GM12878 (cell line): Measurements from ENCODE around the gene CABLES1. TPM values are rescaled to one million over a fixed set of nuclear protein-coding genes. Genes with fewer than 3 reads are reported as not detected.

Experiments used
- ATAC-seq: fragments of 200-7000 bp; cut with Tn5 transposase; 3 replicates; pipeline ENCODE4 v1.9.1; 2020; ENCODE audit warnings: mild to moderate bottlenecking, moderate library complexity
- BruUV-seq: library from RNA; stranded (reverse); fragments of 400-500 nt; replicated peaks from 2 replicates; lab custom pipeline; 2021; lab: Mats Ljungman, UMichigan
- CTCF ChIA-PET: fragments of 300-600 bp; sonication (Branson Sonifier 250); formaldehyde crosslinking; extraction: SDS; loops from one replicate; lab custom pipeline; 2021; ENCODE audit warnings: inconsistent platforms; lab: Yijun Ruan, JAX
- POLR2A ChIA-PET: fragments of 350-600 bp; formaldehyde crosslinking; extraction: SDS; loops from one replicate; lab custom pipeline; 2021; ENCODE audit warnings: inconsistent platforms; lab: Charles Lee
- RAD21 ChIA-PET: fragments of 300-600 bp; sonication (Branson Sonifier 250); formaldehyde crosslinking; loops from one replicate; lab custom pipeline; 2023; ENCODE audit warnings: antibody characterized with exemption; ENCODE audit not compliant: unreplicated experiment; lab: Charles Lee
- SMC1A ChIA-PET: fragments of 300-600 bp; sonication (Branson Sonifier 250); formaldehyde crosslinking; loops from one replicate; lab custom pipeline; 2023; ENCODE audit not compliant: unreplicated experiment, uncharacterized antibody; lab: Charles Lee
- DNase-seq: peaks from one replicate; pipeline ENCODE4 v3.0.0-alpha.2; 2011; ENCODE audit warnings: low read depth, low spot score
- FAIRE-seq: peaks from 3 replicates; lab custom pipeline; 2011; peaks lifted over from hg19 to GRCh38; lab: Jason Lieb, UNC
- H2AFZ ChIP-seq: 2 replicates; pipeline ENCODE4 v1.6.0; 2011; ENCODE audit warnings: low read depth, low read length, control low read depth; ENCODE audit not compliant: control insufficient read depth
- H3K27ac ChIP-seq: 2 replicates; pipeline ENCODE4 v1.5.1; 2011; ENCODE audit warnings: control low read depth; ENCODE audit not compliant: control insufficient read depth, insufficient read depth
- H3K27me3 ChIP-seq, 2 experiments: replicated peaks in 1 of 2; 2 replicates each; pipeline versions ENCODE4 v1.6.0 to v1.6.1; 2011; ENCODE audit warnings: low read length in 1 of 2; ENCODE audit not compliant: control insufficient read depth in 2 of 2, insufficient read depth in 2 of 2
- H3K36me3 ChIP-seq, 2 experiments: 2 replicates each; pipeline ENCODE4 v1.5.1; 2011; ENCODE audit warnings: low read length in 1 of 2; ENCODE audit not compliant: control insufficient read depth in 2 of 2, insufficient read depth in 2 of 2
- H3K4me1 ChIP-seq: 2 replicates; pipeline ENCODE4 v1.6.1; 2011; ENCODE audit warnings: mild to moderate bottlenecking, low read length, moderate library complexity, mixed read lengths; ENCODE audit not compliant: control insufficient read depth, insufficient read depth
- H3K4me2 ChIP-seq: 2 replicates; pipeline ENCODE4 v1.6.0; 2011; ENCODE audit warnings: control low read depth; ENCODE audit not compliant: control insufficient read depth, insufficient read depth
- H3K4me3 ChIP-seq: fragments of 200-600 bp; sonication (generic); 2 replicates; pipeline ENCODE4 v1.5.1; 2016
- H3K79me2 ChIP-seq: 2 replicates; pipeline ENCODE4 v1.6.0; 2011; ENCODE audit warnings: low read length; ENCODE audit not compliant: control insufficient read depth, insufficient read depth
- H3K9ac ChIP-seq: 2 replicates; pipeline ENCODE4 v1.8.0; 2011; ENCODE audit warnings: low read length, control low read depth, mixed read lengths; ENCODE audit not compliant: control insufficient read depth, insufficient read depth
- H3K9me3 ChIP-seq: replicated peaks from 3 replicates; pipeline ENCODE4 v1.5.1; 2011; ENCODE audit warnings: mild to moderate bottlenecking, low read length; ENCODE audit not compliant: control insufficient read depth, insufficient read depth
- H4K20me1 ChIP-seq: 2 replicates; pipeline ENCODE4 v1.6.0; 2011; ENCODE audit not compliant: control insufficient read depth, insufficient read depth
- BRCA1 ChIP-seq: IDR thresholded peaks from 2 replicates; pipeline ENCODE4 v1.6.1; 2011; ENCODE audit warnings: low read depth, low read length, improper control_type of control experiment
- EED ChIP-seq: sonication (generic); IDR thresholded peaks from 2 replicates; pipeline ENCODE4 v1.6.1; 2016; ENCODE audit warnings: antibody characterized with exemption, low read depth
- HDAC6 ChIP-seq: fragments of 200-600 bp; sonication (generic); IDR thresholded peaks from one replicate; pipeline ENCODE4 v1.8.0; 2017; ENCODE audit warnings: antibody characterized with exemption; ENCODE audit not compliant: unreplicated experiment
- JUNB ChIP-seq: IDR thresholded peaks from 2 replicates; pipeline ENCODE4 v1.6.1; 2016; ENCODE audit warnings: antibody characterized with exemption, mild to moderate bottlenecking
- NFXL1 ChIP-seq: fragments of 450-650 bp; IDR thresholded peaks from 2 replicates; pipeline ENCODE4 v1.6.1; 2017; ENCODE audit warnings: antibody characterized with exemption, mild to moderate bottlenecking, borderline replicate concordance
- SIX5 ChIP-seq: IDR thresholded peaks from 2 replicates; pipeline ENCODE4 v1.6.1; 2011; ENCODE audit warnings: mild to moderate bottlenecking, low read depth, low read length, moderate library complexity; ENCODE audit not compliant: severe bottlenecking
- SMAD5 ChIP-seq: IDR thresholded peaks from 2 replicates; pipeline ENCODE4 v1.6.1; 2016; ENCODE audit warnings: antibody characterized with exemption, low read depth
- ZNF24 ChIP-seq: fragments of 450-650 bp; IDR thresholded peaks from 2 replicates; pipeline ENCODE4 v1.6.1; 2017; ENCODE audit warnings: antibody characterized with exemption, mild to moderate bottlenecking
- WGBS: methylation state at CpG from one replicate; pipeline ENCODE4 v1.1.6; 2016; ENCODE audit warnings: low lambda C conversion rate; ENCODE audit not compliant: insufficient replicate concordance, insufficient coverage; ENCODE audit errors: missing lambda C conversion rate; 5-methylcytosine and 5-hydroxymethylcytosine counted together
- in situ Hi-C: fragments of 300-500 bp; cut with MboI; formaldehyde crosslinking; loops from 9 replicates; pipeline ENCODE4 v1.14.3; 2018; ENCODE audit warnings: mixed read lengths
- intact Hi-C: fragments of 100-400 bp; cut with micrococcal nuclease; formaldehyde crosslinking; loops from one replicate; pipeline ENCODE4 v1.14.2; 2022; ENCODE audit not compliant: unreplicated experiment
- polyA plus RNA-seq, 11 experiments: library from polyadenylated mRNA; depleted of rRNA in 4 of 11; unstranded in 6 of 11; stranded (reverse) in 5 of 11; fragments of >200 nt; fragmentation: Nextera tagmentation in 4 of 11; fragmentation: Illumina TruSeq in 1 of 11; extraction: Ambion mirVana in 4 of 11; extraction: Trizol in 1 of 11; gene quantifications; 1 replicate in 1 of 11; 2 replicates in 10 of 11; pipeline versions ENCODE4 v1.2.1 to v1.2.3, GENCODE V29; 2011 to 2016; ENCODE audit warnings: inconsistent platforms in 2 of 11, missing spikeins in 2 of 11, low read depth in 1 of 11
- total RNA-seq, 4 experiments: library from RNA; depleted of rRNA in 3 of 4; stranded (reverse); fragments of >200 nt in 3 of 4; fragmentation: Illumina TruSeq in 1 of 4; extraction: Trizol in 1 of 4; gene quantifications; 2 replicates each; pipeline versions ENCODE4 v1.2.1 to v1.2.3, GENCODE V29; 2013 to 2021

Gene CABLES1
- total and polyA plus RNA-seq, 10 of the 15 experiments (the other 5 are each of a cell fraction or from before 2014, with no cell fraction given), result 2.9 to 27.2 (median 8.2) TPM

- FAIRE-seq (no peak), ATAC-seq (no peak), DNase-seq (no peak)
- Histone ChIP-seq H3K4me1 (peaks cover 56% of the 10 kb centered on the region), H3K36me3 (peaks cover 4 to 6% of the 10 kb centered on the region in 2 experiments; a peak in 2 of 4 replicates), H3K9me3 (no peaks in the 10 kb centered on the region; the same call in 2 of the 3 replicates), H3K4me2 (no peak overlapping the region), H3K27me3 (no peaks in the 10 kb centered on the region), H4K20me1 (no peaks in the 10 kb centered on the region), H3K79me2 (no peaks in the 10 kb centered on the region; the same call in 1 of the 2 replicates), H2AFZ (no peak overlapping the region), H3K9ac (no peak overlapping the region), H3K27ac (peak overlapping the region; percentile 76), H3K4me3 (no peak overlapping the region)
- CTCF ChIA-PET, result interaction anchor here (0.6 to 6.9 kb wide), 11 partner anchors 9 to 175 kb away, joined by 3 to 51 read pairs (median 4); no protein-coding TSS in a partner anchor
- 85% methylated on average over 13 of the region's 13 CpGs for WGBS
- in situ Hi-C loops (loop anchor here (5.0 kb wide), 1 partner anchor 120 kb away; no protein-coding TSS in a partner anchor), intact Hi-C loops (loop anchor here (2.0 to 10.0 kb wide), 5 partner anchors 48 to 778 kb away; partner anchors contain the start of genes RMC1 and TTC39C)
- BruUV-seq, result no TSS peak
- SMC1A ChIA-PET, result interaction anchor here (0.9 to 4.5 kb wide), 14 partner anchors 11 to 185 kb away, joined by 3 to 52 read pairs (median 4); no protein-coding TSS in a partner anchor
- POLR2A ChIA-PET, result interaction anchor here (1.0 to 2.9 kb wide), 6 partner anchors 8 to 266 kb away, joined by 3 to 17 read pairs (median 4); partner anchors contain the start of gene RMC1
- RAD21 ChIA-PET, result interaction anchor here (0.7 to 4.7 kb wide), 6 partner anchors 9 to 268 kb away, joined by 3 to 29 read pairs (median 7); no protein-coding TSS in a partner anchor
- TF ChIP-seq HDAC6 (no peak), NFXL1 (no peak), SIX5 (no peak), ZNF24 (no peak), JUNB (no peak), SMAD5 (no peak), BRCA1 (no peak), EED (no peak)
Measured at GRCh38 chr18:23236876-23237468, 101.7 kb downstream of the CABLES1 start.
